NB4 (cell line): ENCODE data around the gene GALNT18.

Experiments used
- CTCF ChIP-seq: IDR thresholded peaks from one replicate; pipeline ENCODE4 v1.5.1; 2012; ENCODE audit warnings: low read depth, low read length
- MAX ChIP-seq: IDR thresholded peaks from 2 replicates; pipeline ENCODE4 v1.6.1; 2011; ENCODE audit warnings: low read depth, low read length
- MYC ChIP-seq: IDR thresholded peaks from 2 replicates; pipeline ENCODE4 v1.6.1; 2011; ENCODE audit warnings: low read depth, low read length
- POLR2A ChIP-seq: IDR thresholded peaks from 2 replicates; pipeline ENCODE4 v1.6.1; 2011; ENCODE audit warnings: mild to moderate bottlenecking; ENCODE audit not compliant: insufficient read length; ENCODE audit errors: extremely low read depth

DNA sequence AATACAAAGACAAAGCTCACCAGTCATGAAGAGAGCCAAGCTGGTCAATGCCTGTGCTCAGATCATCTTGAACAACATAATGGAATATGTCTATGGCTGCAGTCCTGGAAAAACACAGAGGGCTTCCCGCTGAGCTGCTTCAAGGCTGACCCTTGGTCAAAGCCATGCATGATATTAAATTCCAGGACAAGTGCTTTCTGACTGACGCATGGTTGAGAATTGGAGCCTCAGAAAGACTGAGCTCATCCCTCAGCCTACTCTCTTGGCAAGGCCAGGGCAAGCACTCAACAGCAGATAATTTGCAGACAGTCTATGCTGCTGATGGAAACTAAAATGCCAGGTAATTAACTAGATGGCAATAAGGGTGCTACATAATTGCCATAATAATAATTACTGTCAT lies 89.2 kb downstream of the GALNT18 start:
- TF ChIP-seq CTCF (no peak), MAX (no peak), POLR2A (no peak), MYC (no peak)
